HCT116 (cell line): Measurements from ENCODE around the gene STAMBPL1. TPM values are rescaled to one million over a fixed set of nuclear protein-coding genes. Genes with fewer than 3 reads are reported as not detected.

Source experiments
- ATAC-seq: fragments of 200-7000 bp; cut with Tn5 transposase; 2 replicates; pipeline ENCODE4 v1.9.1; 2020; ENCODE audit warnings: mild to moderate bottlenecking, moderate library complexity
- BruUV-seq: library from RNA; stranded (reverse); fragments of 400-500 nt; replicated peaks from 2 replicates; lab custom pipeline; 2021; lab: Mats Ljungman, UMichigan
- CTCF ChIA-PET: fragments of 300-600 bp; sonication (Branson Sonifier 250); formaldehyde crosslinking; loops from one replicate; lab custom pipeline; 2021; ENCODE audit warnings: antibody characterized with exemption; lab: Charles Lee
- POLR2A ChIA-PET: fragments of 300-600, 350-600 bp; sonication (Branson Sonifier 250); formaldehyde crosslinking; loops from one replicate; lab custom pipeline; 2021; ENCODE audit warnings: antibody characterized with exemption; lab: Charles Lee
- RAD21 ChIA-PET, 2 experiments: fragments of 300-600 bp; sonication (Branson Sonifier 250); formaldehyde crosslinking; loops; one replicate each; lab custom pipeline; 2023; ENCODE audit warnings: low total read pairs in 2 of 2; ENCODE audit not compliant: uncharacterized antibody in 2 of 2, unreplicated experiment in 2 of 2, low non-redundant PET in 1 of 2; lab: Charles Lee
- DNase-seq: peaks from one replicate; pipeline ENCODE4 v3.0.0-alpha.2; 2010; ENCODE audit warnings: low read depth, low spot score
- H2AFZ ChIP-seq: fragments of 200-600 bp; shearing (Covaris generic), sonication (generic); 2 replicates; pipeline ENCODE4 v1.6.1; 2017; ENCODE audit warnings: low read depth, mixed run types, mixed read lengths, antibody characterized with exemption, low read length; ENCODE audit not compliant: poor library complexity, severe bottlenecking
- H3K27ac ChIP-seq: 2 replicates; pipeline ENCODE4 v1.5.1; 2012; ENCODE audit warnings: low read depth, low read length
- H3K27me3 ChIP-seq: fragments of 200-600 bp; sonication (generic); 2 replicates; pipeline ENCODE4 v1.6.1; 2016; ENCODE audit warnings: mixed run types, low read length, mixed read lengths; ENCODE audit not compliant: insufficient read depth
- H3K36me3 ChIP-seq, 2 experiments: fragments of 200-500 bp in 1 of 2; fragments of 200-600 bp in 1 of 2; sonication (Bioruptor generic) in 1 of 2; sonication (generic) in 1 of 2; 2 replicates each; pipeline versions ENCODE4 v1.5.1 to v1.6.1; 2014 to 2016; ENCODE audit warnings: low read length in 2 of 2, inconsistent platforms in 1 of 2, mixed read lengths in 1 of 2, mixed run types in 1 of 2; ENCODE audit not compliant: insufficient read depth in 2 of 2, control insufficient read depth in 1 of 2
- H3K4me1 ChIP-seq, 2 experiments: fragments of 200-600 bp in 1 of 2; sonication (generic) in 1 of 2; 2 replicates each; pipeline versions ENCODE4 v1.5.1 to v1.6.1; 2012 to 2017; ENCODE audit warnings: low read length in 2 of 2, inconsistent platforms in 1 of 2, mild to moderate bottlenecking in 1 of 2, mixed read lengths in 1 of 2, mixed run types in 1 of 2, moderate library complexity in 1 of 2; ENCODE audit not compliant: insufficient read depth in 2 of 2, control insufficient read depth in 1 of 2
- H3K4me2 ChIP-seq: fragments of 200-600 bp; sonication (generic); 2 replicates; pipeline ENCODE4 v1.6.1; 2017; ENCODE audit warnings: mixed run types, low read length, mixed read lengths
- H3K4me3 ChIP-seq, 2 experiments: fragments of 200-600 bp in 1 of 2; sonication (generic) in 1 of 2; replicated peaks in 1 of 2; 2 replicates each; pipeline ENCODE4 v1.5.1; 2011 to 2016; ENCODE audit warnings: low read length in 2 of 2, control low read depth in 1 of 2, low read depth in 1 of 2, mild to moderate bottlenecking in 1 of 2, mixed read lengths in 1 of 2, mixed run types in 1 of 2
- H3K79me2 ChIP-seq: fragments of 200-600 bp; sonication (generic); 2 replicates; pipeline ENCODE4 v1.6.1; 2017; ENCODE audit warnings: mild to moderate bottlenecking, mixed run types, low read length, moderate library complexity, mixed read lengths; ENCODE audit not compliant: insufficient read depth
- H3K9ac ChIP-seq: fragments of 200-600 bp; sonication (generic); 2 replicates; pipeline ENCODE4 v1.6.1; 2016; ENCODE audit warnings: low read length, mixed read lengths
- H3K9me2 ChIP-seq: fragments of 200-600 bp; sonication (generic), shearing (Covaris generic); 2 replicates; pipeline ENCODE4 v1.6.1; 2017; ENCODE audit warnings: mixed run types, mild to moderate bottlenecking, moderate library complexity; ENCODE audit not compliant: insufficient read depth
- H3K9me3 ChIP-seq, 2 experiments: fragments of 200-500 bp in 1 of 2; fragments of 200-600 bp in 1 of 2; sonication (Bioruptor generic) in 1 of 2; sonication (generic) in 1 of 2; 2 replicates each; pipeline ENCODE4 v1.6.1; 2014 to 2017; ENCODE audit warnings: low read length in 2 of 2, mixed read lengths in 2 of 2, inconsistent platforms in 1 of 2, low read depth in 1 of 2, mild to moderate bottlenecking in 1 of 2, mixed run types in 1 of 2, moderate library complexity in 1 of 2; ENCODE audit not compliant: control insufficient read depth in 1 of 2, insufficient read depth in 1 of 2
- H4K20me1 ChIP-seq: fragments of 200-600 bp; sonication (generic), shearing (Covaris generic); 2 replicates; pipeline ENCODE4 v1.6.1; 2017; ENCODE audit warnings: mixed run types, mild to moderate bottlenecking, moderate library complexity; ENCODE audit not compliant: insufficient read depth
- CBX3 ChIP-seq: IDR thresholded peaks from 2 replicates; pipeline ENCODE4 v1.6.1; 2012; ENCODE audit warnings: low read depth
- EGR1 ChIP-seq: IDR thresholded peaks from 2 replicates; pipeline ENCODE4 v1.6.1; 2012; ENCODE audit warnings: low read depth
- EZH2phosphoT487 ChIP-seq: fragments of 200-600 bp; IDR thresholded peaks from 2 replicates; pipeline ENCODE4 v1.6.1; 2018; ENCODE audit warnings: antibody characterized with exemption, borderline replicate concordance
- RAD21 ChIP-seq: IDR thresholded peaks from 2 replicates; pipeline ENCODE4 v1.6.1; 2012; ENCODE audit warnings: low read depth, mild to moderate bottlenecking
- SP1 ChIP-seq: IDR thresholded peaks from 2 replicates; pipeline ENCODE4 v1.6.1; 2012; ENCODE audit warnings: low read depth
- TCF7L2 ChIP-seq: IDR thresholded peaks from 2 replicates; pipeline ENCODE4 v1.7.0; 2011; ENCODE audit warnings: borderline replicate concordance, inconsistent platforms; ENCODE audit not compliant: insufficient read depth, insufficient read length; ENCODE audit errors: extremely low read depth
- ZNF274 ChIP-seq: fragments of 200-500 bp; sonication (Bioruptor generic); IDR thresholded peaks from 2 replicates; pipeline ENCODE4 v1.6.1; 2014; ENCODE audit warnings: mild to moderate bottlenecking, low read depth, low read length, inconsistent platforms
- intact Hi-C: fragments of 100-400 bp; cut with micrococcal nuclease; formaldehyde crosslinking; loops from 2 replicates; pipeline ENCODE4 v1.10.0; 2022
- total RNA-seq: library from RNA; stranded (reverse); gene quantifications from one replicate; pipeline ENCODE4 v1.2.1, GENCODE V29; 2021; ENCODE audit not compliant: unreplicated experiment

STAMBPL1 gene
- total RNA-seq, 1 experiment from 2014 or later = 11.0 TPM

GRCh38 chr10:88880282-88881076 is 434 bp downstream of the STAMBPL1 start (continued):
- TF ChIP-seq EGR1 (no peak; the same call in 1 of the 2 replicates), EZH2phosphoT487 (no peak), TCF7L2 (peak; percentile 64), ZNF274 (no peak)

GRCh38 chr10:88881320-88881719 is 1.3 kb downstream of the STAMBPL1 start:
- BruUV-seq = TSS peak; percentile 67
- no peak for DNase-seq
- RAD21 ChIA-PET = no interaction called here
- Histone ChIP-seq H3K36me3 (no peaks in the 10 kb centered on the region), H3K27me3 (no peaks in the 10 kb centered on the region), H3K4me1 (peaks cover 24 to 55% of the 10 kb centered on the region in 2 experiments), H3K79me2 (peaks cover 21% of the 10 kb centered on the region), H3K4me3 (peak overlapping the region; percentile 64 to 75), H3K27ac (peak overlapping the region; percentile 93), H4K20me1 (no peaks in the 10 kb centered on the region), H3K9me2 (no peaks in the 10 kb centered on the region), H3K9me3 (no peaks in the 10 kb centered on the region), H2AFZ (no peak overlapping the region), H3K9ac (peak overlapping the region; percentile 71), H3K4me2 (peak overlapping the region; percentile 87)
- CTCF ChIA-PET = interaction anchor here (1.9 kb wide), 1 partner anchor 53 kb away, joined by 4 read pairs; no protein-coding TSS in a partner anchor
- POLR2A ChIA-PET = interaction anchor here (0.9 to 1.8 kb wide), 3 partner anchors 14 to 51 kb away, joined by 3 to 6 read pairs (median 3); no protein-coding TSS in a partner anchor
- TF ChIP-seq RAD21 = no peak
- no peak; the same call in 1 of the 2 replicates for TF ChIP-seq SP1
- TF ChIP-seq ZNF274 = no peak
- TF ChIP-seq CBX3 = no peak
- ATAC-seq = no peak
- intact Hi-C loops = no loop called here
